Spleen (tissue), 7 donors: ENCODE data around the gene SCGB1D1.

ENCODE experiments used
- POLR2AphosphoS5 ChIP-seq, 3 donors: sonication (generic); formaldehyde crosslinking; IDR thresholded peaks; one replicate each; pipeline ENCODE4 v1.5.1; 2017; ENCODE audit warnings: antibody characterized with exemption in 3 of 3
- TF ChIP-seq, protein P1 (sequence below), 11 experiments: fragments of 200-600 bp in 7 of 11; fragments of 450-650 bp in 4 of 11; sonication (generic) in 4 of 11; IDR thresholded peaks in 8 of 11; conservative IDR thresholded peaks in 3 of 11; 1 replicate in 7 of 11; 2 replicates in 4 of 11; pipeline versions ENCODE4 v1.4.0 to v1.8.0; 2016 to 2021; ENCODE audit warnings: antibody characterized with exemption in 11 of 11, inconsistent platforms in 4 of 11, mild to moderate bottlenecking in 1 of 11
- donor health status: DM: no; HTN: no; CAD: no; lungs with moderate emphysema.
- donor health status: DM: no; HTN: no; CAD: no.
- donor health status: DM: no; HTN: no; CAD: no.

DNA sequence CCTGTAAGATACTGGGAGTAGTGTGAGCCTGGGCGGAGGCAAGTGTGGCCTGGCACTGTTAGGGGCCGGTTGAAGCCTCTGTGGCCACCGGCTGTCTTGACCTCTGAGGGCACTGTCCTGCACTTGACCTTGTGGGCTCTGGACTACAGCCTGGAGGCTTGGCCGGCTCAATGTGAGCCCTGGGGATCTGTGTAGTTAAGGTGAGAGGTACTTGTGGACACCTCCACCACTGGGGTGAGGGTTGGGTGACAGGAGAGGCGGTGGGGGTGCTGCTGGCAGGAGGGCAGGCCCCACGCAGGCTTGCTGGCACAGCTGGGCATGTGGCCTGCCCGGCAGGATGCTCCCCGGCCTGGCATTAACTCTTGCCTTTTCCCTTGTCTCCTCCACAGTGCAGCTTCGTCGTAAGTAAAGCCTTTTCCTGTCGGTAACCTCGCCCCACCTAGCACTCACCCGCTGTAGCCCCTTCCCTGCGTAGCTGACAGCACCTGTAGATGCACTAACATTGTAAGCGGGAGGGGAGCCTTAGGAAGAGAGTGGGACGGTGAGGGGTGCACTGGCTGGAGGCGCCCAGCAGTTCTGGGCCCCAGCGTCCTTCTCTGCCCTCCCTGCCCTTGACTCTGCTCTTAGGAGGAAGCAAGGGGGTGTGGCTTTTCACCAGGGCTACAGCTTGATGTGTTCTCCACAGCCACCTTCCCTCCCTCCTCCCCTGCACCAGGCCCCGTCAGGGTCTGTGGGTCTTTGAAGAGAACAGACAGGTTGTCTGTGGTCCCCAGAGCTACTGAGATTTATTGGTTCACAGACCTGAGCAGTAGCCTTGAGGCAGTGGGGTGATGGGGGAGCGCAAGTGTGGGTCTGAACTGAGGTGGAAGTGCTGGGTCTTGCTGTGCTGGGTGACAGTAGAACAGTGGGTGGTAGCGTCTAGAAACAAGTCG is 48.6 kb upstream of the SCGB1D1 start:
- TF ChIP-seq, protein P1, sequence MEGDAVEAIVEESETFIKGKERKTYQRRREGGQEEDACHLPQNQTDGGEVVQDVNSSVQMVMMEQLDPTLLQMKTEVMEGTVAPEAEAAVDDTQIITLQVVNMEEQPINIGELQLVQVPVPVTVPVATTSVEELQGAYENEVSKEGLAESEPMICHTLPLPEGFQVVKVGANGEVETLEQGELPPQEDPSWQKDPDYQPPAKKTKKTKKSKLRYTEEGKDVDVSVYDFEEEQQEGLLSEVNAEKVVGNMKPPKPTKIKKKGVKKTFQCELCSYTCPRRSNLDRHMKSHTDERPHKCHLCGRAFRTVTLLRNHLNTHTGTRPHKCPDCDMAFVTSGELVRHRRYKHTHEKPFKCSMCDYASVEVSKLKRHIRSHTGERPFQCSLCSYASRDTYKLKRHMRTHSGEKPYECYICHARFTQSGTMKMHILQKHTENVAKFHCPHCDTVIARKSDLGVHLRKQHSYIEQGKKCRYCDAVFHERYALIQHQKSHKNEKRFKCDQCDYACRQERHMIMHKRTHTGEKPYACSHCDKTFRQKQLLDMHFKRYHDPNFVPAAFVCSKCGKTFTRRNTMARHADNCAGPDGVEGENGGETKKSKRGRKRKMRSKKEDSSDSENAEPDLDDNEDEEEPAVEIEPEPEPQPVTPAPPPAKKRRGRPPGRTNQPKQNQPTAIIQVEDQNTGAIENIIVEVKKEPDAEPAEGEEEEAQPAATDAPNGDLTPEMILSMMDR (IDR thresholded peaks at IDR 0.05 in 8 of 11, conservative IDR thresholded peaks at IDR 0.05 in 3 of 11) = no peak
- no peak for TF ChIP-seq POLR2AphosphoS5 (IDR thresholded peaks at IDR 0.05)
